Endothelial cell of umbilical vein (primary cell): ENCODE data around the gene CLPX. TPM values are rescaled to one million over a fixed set of nuclear protein-coding genes. Genes with fewer than 3 reads are reported as not detected.

Source experiments
- BruUV-seq: library from RNA; stranded (reverse); fragments of 400-500 nt; replicated peaks from 2 replicates; lab custom pipeline; 2021; lab: Mats Ljungman, UMichigan
- CTCF ChIA-PET: fragments of 300-600, 350-600 bp; sonication (Branson Sonifier 250); formaldehyde crosslinking; loops from one replicate; lab custom pipeline; 2021; ENCODE audit warnings: antibody characterized with exemption, inconsistent platforms; lab: Charles Lee
- POLR2A ChIA-PET: fragments of 300-600, 350-600 bp; sonication (Branson Sonifier 250); formaldehyde crosslinking; loops from one replicate; lab custom pipeline; 2021; ENCODE audit warnings: antibody characterized with exemption, inconsistent platforms; lab: Charles Lee
- DNase-seq: peaks from one replicate; pipeline ENCODE4 v3.0.0-alpha.2; 2011; ENCODE audit warnings: low read depth, low spot score
- FAIRE-seq: peaks from 2 replicates; lab custom pipeline; 2011; peaks lifted over from hg19 to GRCh38; lab: Jason Lieb, UNC
- H2AFZ ChIP-seq: 2 replicates; pipeline ENCODE4 v1.6.0; 2012; ENCODE audit warnings: low read depth, low read length, control low read depth, inconsistent platforms
- H3K27ac ChIP-seq: 2 replicates; pipeline ENCODE4 v1.5.1; 2011; ENCODE audit warnings: low read depth, mild to moderate bottlenecking, control low read depth, low read length, moderate library complexity; ENCODE audit not compliant: insufficient read depth
- H3K27me3 ChIP-seq, 2 experiments: 2 replicates each; pipeline versions ENCODE4 v1.6.0 to v1.6.1; 2011; ENCODE audit warnings: low read length in 2 of 2, mixed read lengths in 1 of 2; ENCODE audit not compliant: control insufficient read depth in 2 of 2, insufficient read depth in 2 of 2
- H3K36me3 ChIP-seq, 2 experiments: 2 replicates in 1 of 2; 3 replicates in 1 of 2; pipeline ENCODE4 v1.5.1; 2011; ENCODE audit warnings: low read length in 2 of 2, mild to moderate bottlenecking in 1 of 2, moderate library complexity in 1 of 2; ENCODE audit not compliant: control insufficient read depth in 2 of 2, insufficient read depth in 2 of 2; ENCODE audit errors: extremely low read depth in 1 of 2
- H3K4me1 ChIP-seq: 3 replicates; pipeline ENCODE4 v1.5.1; 2011; ENCODE audit warnings: mild to moderate bottlenecking, low read length; ENCODE audit not compliant: control insufficient read depth, insufficient read depth; ENCODE audit errors: extremely low read depth
- H3K4me2 ChIP-seq: 2 replicates; pipeline ENCODE4 v1.6.1; 2011; ENCODE audit warnings: low read length, control low read depth, mixed read lengths; ENCODE audit not compliant: insufficient read depth
- H3K4me3 ChIP-seq, 3 experiments: fragments of 200-600 bp in 1 of 3; sonication (generic), shearing (Covaris generic) in 1 of 3; replicated peaks in 1 of 3; 2 replicates each; pipeline ENCODE4 v1.5.1; 2011 to 2016; ENCODE audit warnings: control low read depth in 3 of 3, low read length in 3 of 3, mild to moderate bottlenecking in 2 of 3, inconsistent platforms in 1 of 3, low read depth in 1 of 3, moderate library complexity in 1 of 3; ENCODE audit not compliant: insufficient read depth in 1 of 3
- H3K79me2 ChIP-seq: 2 replicates; pipeline ENCODE4 v1.6.0; 2012; ENCODE audit warnings: low read length, inconsistent platforms; ENCODE audit not compliant: control insufficient read depth, insufficient read depth
- H3K9ac ChIP-seq: replicated peaks from 2 replicates; pipeline ENCODE3; 2011; ENCODE audit warnings: low read length, control low read depth; ENCODE audit not compliant: insufficient read depth; ENCODE audit errors: extremely low read depth
- H3K9me1 ChIP-seq: replicated peaks from 3 replicates; pipeline ENCODE4 v1.6.0; 2011; ENCODE audit warnings: mild to moderate bottlenecking, low read length; ENCODE audit not compliant: control insufficient read depth, insufficient read depth; ENCODE audit errors: extremely low read depth
- H3K9me3 ChIP-seq: replicated peaks from 2 replicates; pipeline ENCODE4 v1.5.1; 2012; ENCODE audit warnings: low read length, inconsistent platforms; ENCODE audit not compliant: control insufficient read depth, insufficient read depth
- H4K20me1 ChIP-seq: replicated peaks from 2 replicates; pipeline ENCODE3; 2011; ENCODE audit warnings: mild to moderate bottlenecking, low read length; ENCODE audit not compliant: control insufficient read depth, insufficient read depth; ENCODE audit errors: extremely low read depth
- EZH2 ChIP-seq: IDR thresholded peaks from 2 replicates; pipeline ENCODE4 v1.6.1; 2012; ENCODE audit warnings: borderline replicate concordance, low read depth, mild to moderate bottlenecking, moderate library complexity, low read length, inconsistent platforms; ENCODE audit not compliant: severe bottlenecking
- FOS ChIP-seq: IDR thresholded peaks from 2 replicates; pipeline ENCODE4 v1.6.1; 2011; ENCODE audit warnings: mild to moderate bottlenecking, low read length, moderate library complexity, borderline replicate concordance; ENCODE audit not compliant: insufficient read depth
- GATA2 ChIP-seq: IDR thresholded peaks from 2 replicates; pipeline ENCODE4 v1.7.0; 2011; ENCODE audit warnings: low read depth, mild to moderate bottlenecking, moderate library complexity, mixed read lengths, low read length; ENCODE audit not compliant: insufficient read length, insufficient read depth
- JUN ChIP-seq: IDR thresholded peaks from 2 replicates; pipeline ENCODE4 v1.6.1; 2011; ENCODE audit warnings: borderline replicate concordance, low read depth; ENCODE audit not compliant: insufficient read length, insufficient read depth
- MYC ChIP-seq: IDR thresholded peaks from one replicate; pipeline ENCODE4 v1.6.1; 2011; ENCODE audit warnings: mild to moderate bottlenecking, low read depth, low read length
- POLR2A ChIP-seq: IDR thresholded peaks from 2 replicates; pipeline ENCODE4 v1.6.1; 2012; ENCODE audit warnings: low read depth, mild to moderate bottlenecking, control low read depth, low read length
- POLR2AphosphoS5 ChIP-seq: IDR thresholded peaks from 2 replicates; pipeline ENCODE4 v1.6.1; 2012; ENCODE audit warnings: low read depth, mild to moderate bottlenecking, control low read depth, low read length, moderate library complexity; ENCODE audit not compliant: insufficient read depth
- dilution Hi-C: fragments of 300-500 bp; cut with MboI; formaldehyde crosslinking; loops from one replicate; pipeline ENCODE4 v1.15.0; 2019; ENCODE audit warnings: low sequenced_read_pairs; ENCODE audit not compliant: extremely low pct_ligation_motif_present
- intact Hi-C: fragments of 100-400 bp; cut with micrococcal nuclease; formaldehyde crosslinking; loops from one replicate; pipeline ENCODE4 v1.10.0; 2022
- polyA plus RNA-seq, 4 experiments: library from polyadenylated mRNA; depleted of rRNA in 3 of 4; stranded (reverse) in 3 of 4; unstranded in 1 of 4; fragments of >200 nt; gene quantifications; 2 replicates each; pipeline versions ENCODE4 v1.2.1 to v1.2.3, GENCODE V29; 2011 to 2012; ENCODE audit warnings: missing spikeins in 1 of 4
- total RNA-seq: library from RNA; stranded (reverse); gene quantifications from 2 replicates; pipeline ENCODE4 v1.2.3, GENCODE V29; 2021
- TF ChIP-seq, protein P1 (sequence below): IDR thresholded peaks from 2 replicates; pipeline ENCODE4 v1.6.1; 2011; ENCODE audit not compliant: insufficient read depth, insufficient read length
- TF ChIP-seq, protein P2 (sequence below), 2 donors: IDR thresholded peaks; 1 replicate in 1 of 2; 2 replicates in 1 of 2; pipeline ENCODE4 v1.5.1; 2011; ENCODE audit warnings: low read length in 2 of 2, mild to moderate bottlenecking in 2 of 2, moderate library complexity in 2 of 2, control low read depth in 1 of 2, inconsistent platforms in 1 of 2, low read depth in 1 of 2; ENCODE audit not compliant: insufficient read depth in 1 of 2; ENCODE audit errors: extremely low read depth in 1 of 2

The CLPX gene
- total and polyA plus RNA-seq, 2 donors (not counting 3 experiments of a cell fraction or from before 2014, with no cell fraction given), result 11.1 to 41.4 TPM

DNA sequence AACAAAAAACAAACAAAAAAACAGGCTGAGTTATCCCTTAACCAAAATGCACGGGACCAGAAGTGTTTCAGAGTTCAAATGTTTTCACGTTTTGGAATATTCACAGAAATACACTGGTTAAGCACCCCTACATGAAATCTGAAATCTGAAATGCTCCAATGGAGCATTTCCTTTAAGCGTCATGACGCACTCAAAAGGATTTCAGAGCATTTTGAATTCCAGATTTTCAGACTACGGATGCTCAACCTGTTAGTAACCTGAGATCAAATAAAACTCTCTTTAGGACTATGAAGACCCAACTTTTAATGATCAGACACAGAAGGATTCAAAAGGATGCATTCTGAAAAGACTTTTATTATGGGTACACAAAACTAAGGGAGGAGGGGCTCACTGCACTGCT, 9.6 kb downstream of the CLPX start:
- no peaks in the 10 kb centered on the region for H3K9me1 ChIP-seq
- no peaks in the 10 kb centered on the region for H3K9me3 ChIP-seq
- CTCF ChIA-PET, result no interaction called here
- H4K20me1 ChIP-seq, result no peaks in the 10 kb centered on the region
- no peak overlapping the region for H2AFZ ChIP-seq
- intact Hi-C loops, result no loop called here
- no peaks in the 10 kb centered on the region for H3K27me3 ChIP-seq
- no peak for DNase-seq
- no TSS peak for BruUV-seq
- POLR2A ChIA-PET, result no interaction called here
- H3K4me1 ChIP-seq, result no peaks in the 10 kb centered on the region
- TF ChIP-seq GATA2, result no peak
- no peak for TF ChIP-seq MYC
- TF ChIP-seq, protein P1, sequence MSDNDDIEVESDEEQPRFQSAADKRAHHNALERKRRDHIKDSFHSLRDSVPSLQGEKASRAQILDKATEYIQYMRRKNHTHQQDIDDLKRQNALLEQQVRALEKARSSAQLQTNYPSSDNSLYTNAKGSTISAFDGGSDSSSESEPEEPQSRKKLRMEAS, result no peak
- TF ChIP-seq FOS, result no peak
- TF ChIP-seq POLR2A, result no peak
- TF ChIP-seq POLR2AphosphoS5, result no peak
- TF ChIP-seq, protein P2, sequence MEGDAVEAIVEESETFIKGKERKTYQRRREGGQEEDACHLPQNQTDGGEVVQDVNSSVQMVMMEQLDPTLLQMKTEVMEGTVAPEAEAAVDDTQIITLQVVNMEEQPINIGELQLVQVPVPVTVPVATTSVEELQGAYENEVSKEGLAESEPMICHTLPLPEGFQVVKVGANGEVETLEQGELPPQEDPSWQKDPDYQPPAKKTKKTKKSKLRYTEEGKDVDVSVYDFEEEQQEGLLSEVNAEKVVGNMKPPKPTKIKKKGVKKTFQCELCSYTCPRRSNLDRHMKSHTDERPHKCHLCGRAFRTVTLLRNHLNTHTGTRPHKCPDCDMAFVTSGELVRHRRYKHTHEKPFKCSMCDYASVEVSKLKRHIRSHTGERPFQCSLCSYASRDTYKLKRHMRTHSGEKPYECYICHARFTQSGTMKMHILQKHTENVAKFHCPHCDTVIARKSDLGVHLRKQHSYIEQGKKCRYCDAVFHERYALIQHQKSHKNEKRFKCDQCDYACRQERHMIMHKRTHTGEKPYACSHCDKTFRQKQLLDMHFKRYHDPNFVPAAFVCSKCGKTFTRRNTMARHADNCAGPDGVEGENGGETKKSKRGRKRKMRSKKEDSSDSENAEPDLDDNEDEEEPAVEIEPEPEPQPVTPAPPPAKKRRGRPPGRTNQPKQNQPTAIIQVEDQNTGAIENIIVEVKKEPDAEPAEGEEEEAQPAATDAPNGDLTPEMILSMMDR (IDR thresholded peaks at IDR 0.05; ENCODE audit: extremely low read depth in 1 of 2, insufficient read depth in 1 of 2, low read depth in 1 of 2, low read length in 2 of 2), result no peak
- no peak for TF ChIP-seq JUN
- TF ChIP-seq EZH2, result no peak
- no peak overlapping the region for H3K27ac ChIP-seq
- no peak overlapping the region for H3K4me2 ChIP-seq
- H3K36me3 ChIP-seq, result peaks cover 4 to 18% of the 10 kb centered on the region in 2 experiments
- peaks cover 16% of the 10 kb centered on the region for H3K79me2 ChIP-seq
- dilution Hi-C loops, result no loop called here
- H3K4me3 ChIP-seq, result no peak overlapping the region
- FAIRE-seq, result no peak
- no peak overlapping the region for H3K9ac ChIP-seq
